Esophagus muscularis mucosa (tissue), 4 donors: ENCODE data around the gene ZFYVE28.

ENCODE experiments used
- EP300 ChIP-seq: sonication (generic); formaldehyde crosslinking; IDR thresholded peaks from one replicate; pipeline ENCODE4 v1.6.1; 2017; ENCODE audit warnings: antibody characterized with exemption
- POLR2A ChIP-seq: fragments of 450-650 bp; IDR thresholded peaks from one replicate; pipeline ENCODE4 v1.6.1; 2017; ENCODE audit warnings: antibody characterized with exemption, moderate library complexity, mild to moderate bottlenecking, low read depth
- TF ChIP-seq, protein P1 (sequence below), 3 experiments: fragments of 200-600 bp in 2 of 3; fragments of 450-650 bp in 1 of 3; sonication (generic) in 2 of 3; IDR thresholded peaks; one replicate each; pipeline ENCODE4 v1.5.1; 2017 to 2019; ENCODE audit warnings: antibody characterized with exemption in 3 of 3, mild to moderate bottlenecking in 2 of 3, moderate library complexity in 1 of 3

DNA sequence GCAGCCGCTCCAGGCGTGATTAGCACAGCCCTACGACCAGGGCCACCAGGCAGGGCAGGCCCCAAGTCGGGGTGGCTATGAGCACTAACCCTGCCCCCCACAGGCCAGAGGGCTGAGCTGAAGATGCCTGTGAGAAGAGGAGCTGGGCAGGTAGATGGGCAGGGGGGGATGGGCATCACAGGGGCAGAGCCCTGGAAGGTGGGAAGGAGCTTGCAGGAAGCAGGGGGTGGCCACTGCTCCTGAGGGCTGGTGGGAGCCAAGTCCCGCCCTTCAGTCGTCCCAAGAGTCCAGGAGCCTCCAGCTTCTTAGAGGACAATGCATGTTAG lies 149.3 kb downstream of the ZFYVE28 start:
- TF ChIP-seq POLR2A (no peak), EP300 (no peak)
- TF ChIP-seq, protein P1, sequence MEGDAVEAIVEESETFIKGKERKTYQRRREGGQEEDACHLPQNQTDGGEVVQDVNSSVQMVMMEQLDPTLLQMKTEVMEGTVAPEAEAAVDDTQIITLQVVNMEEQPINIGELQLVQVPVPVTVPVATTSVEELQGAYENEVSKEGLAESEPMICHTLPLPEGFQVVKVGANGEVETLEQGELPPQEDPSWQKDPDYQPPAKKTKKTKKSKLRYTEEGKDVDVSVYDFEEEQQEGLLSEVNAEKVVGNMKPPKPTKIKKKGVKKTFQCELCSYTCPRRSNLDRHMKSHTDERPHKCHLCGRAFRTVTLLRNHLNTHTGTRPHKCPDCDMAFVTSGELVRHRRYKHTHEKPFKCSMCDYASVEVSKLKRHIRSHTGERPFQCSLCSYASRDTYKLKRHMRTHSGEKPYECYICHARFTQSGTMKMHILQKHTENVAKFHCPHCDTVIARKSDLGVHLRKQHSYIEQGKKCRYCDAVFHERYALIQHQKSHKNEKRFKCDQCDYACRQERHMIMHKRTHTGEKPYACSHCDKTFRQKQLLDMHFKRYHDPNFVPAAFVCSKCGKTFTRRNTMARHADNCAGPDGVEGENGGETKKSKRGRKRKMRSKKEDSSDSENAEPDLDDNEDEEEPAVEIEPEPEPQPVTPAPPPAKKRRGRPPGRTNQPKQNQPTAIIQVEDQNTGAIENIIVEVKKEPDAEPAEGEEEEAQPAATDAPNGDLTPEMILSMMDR (IDR thresholded peaks at IDR 0.05) = no peak
